HUES6 (cell line): ENCODE measurements around the gene MTCL1.

ENCODE experiments used
- H3K27ac ChIP-seq: 2 replicates; pipeline ENCODE4 v1.7.0; 2013; ENCODE audit warnings: low read depth, mild to moderate bottlenecking, low read length, inconsistent platforms
- H3K27me3 ChIP-seq: 2 replicates; pipeline ENCODE4 v1.6.1; 2013; ENCODE audit warnings: low read length; ENCODE audit not compliant: control insufficient read depth, insufficient read depth
- H3K36me3 ChIP-seq: 2 replicates; pipeline ENCODE4 v1.6.1; 2013; ENCODE audit warnings: low read length; ENCODE audit not compliant: control insufficient read depth, insufficient read depth
- H3K4me1 ChIP-seq: 2 replicates; pipeline ENCODE4 v1.6.1; 2013; ENCODE audit warnings: low read length; ENCODE audit not compliant: control insufficient read depth, insufficient read depth
- H3K4me3 ChIP-seq: 2 replicates; pipeline ENCODE4 v1.5.1; 2013; ENCODE audit warnings: low read depth, low read length
- H3K9ac ChIP-seq: one replicate; pipeline ENCODE4 v1.6.1; 2013; ENCODE audit warnings: mild to moderate bottlenecking, low read length
- H3K9me3 ChIP-seq: 2 replicates; pipeline ENCODE4 v1.6.1; 2013; ENCODE audit warnings: low read depth, low read length; ENCODE audit not compliant: control insufficient read depth, insufficient read depth

MTCL1 gene

DNA sequence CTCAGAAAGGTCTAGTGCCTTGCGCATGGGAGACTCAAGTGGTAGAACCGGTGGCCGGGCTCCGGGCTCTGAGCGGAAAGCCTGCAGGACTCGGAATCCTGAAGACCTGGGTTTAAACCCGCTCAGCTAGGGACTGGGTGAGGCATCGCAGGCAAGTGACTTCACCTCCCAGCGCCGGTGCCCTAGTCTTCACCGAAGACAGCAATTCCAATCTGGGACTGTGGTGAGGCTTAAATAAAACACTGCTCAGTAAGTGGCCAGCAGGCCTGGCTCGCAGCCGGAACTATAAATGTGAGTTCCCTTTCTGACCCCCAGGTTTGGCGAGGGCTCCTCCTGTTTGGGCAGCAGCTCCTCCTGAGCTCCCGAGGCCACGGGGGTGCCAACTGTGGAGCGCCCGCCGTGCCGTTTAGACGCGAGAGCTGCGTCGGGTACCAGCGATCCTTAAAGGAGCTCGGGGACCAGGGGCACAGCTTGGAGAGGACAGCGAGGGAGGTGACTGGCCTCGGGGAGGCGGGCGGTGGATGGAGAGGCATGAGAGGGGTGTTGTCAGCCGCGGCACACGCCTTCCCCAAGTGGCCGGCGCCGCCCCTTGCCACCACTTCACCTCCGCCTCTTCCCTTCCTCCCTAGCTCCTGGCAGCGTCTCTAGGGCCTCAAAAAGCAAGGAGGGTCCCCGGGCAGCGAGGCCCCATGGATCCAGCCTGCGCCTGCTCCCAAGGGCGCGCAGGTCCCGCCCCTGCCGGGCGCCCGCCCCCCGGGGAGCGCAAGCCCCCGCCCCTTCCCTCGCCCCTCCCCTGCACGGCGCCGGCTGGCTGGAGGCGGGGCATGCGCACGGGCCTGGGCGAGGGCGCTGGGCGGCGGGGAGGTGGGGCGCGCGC is 757 bp upstream of the MTCL1 start:
- Histone ChIP-seq H3K4me3 (peak overlapping the region; percentile 73), H3K4me1 (peaks cover 41% of the 10 kb centered on the region)

DNA sequence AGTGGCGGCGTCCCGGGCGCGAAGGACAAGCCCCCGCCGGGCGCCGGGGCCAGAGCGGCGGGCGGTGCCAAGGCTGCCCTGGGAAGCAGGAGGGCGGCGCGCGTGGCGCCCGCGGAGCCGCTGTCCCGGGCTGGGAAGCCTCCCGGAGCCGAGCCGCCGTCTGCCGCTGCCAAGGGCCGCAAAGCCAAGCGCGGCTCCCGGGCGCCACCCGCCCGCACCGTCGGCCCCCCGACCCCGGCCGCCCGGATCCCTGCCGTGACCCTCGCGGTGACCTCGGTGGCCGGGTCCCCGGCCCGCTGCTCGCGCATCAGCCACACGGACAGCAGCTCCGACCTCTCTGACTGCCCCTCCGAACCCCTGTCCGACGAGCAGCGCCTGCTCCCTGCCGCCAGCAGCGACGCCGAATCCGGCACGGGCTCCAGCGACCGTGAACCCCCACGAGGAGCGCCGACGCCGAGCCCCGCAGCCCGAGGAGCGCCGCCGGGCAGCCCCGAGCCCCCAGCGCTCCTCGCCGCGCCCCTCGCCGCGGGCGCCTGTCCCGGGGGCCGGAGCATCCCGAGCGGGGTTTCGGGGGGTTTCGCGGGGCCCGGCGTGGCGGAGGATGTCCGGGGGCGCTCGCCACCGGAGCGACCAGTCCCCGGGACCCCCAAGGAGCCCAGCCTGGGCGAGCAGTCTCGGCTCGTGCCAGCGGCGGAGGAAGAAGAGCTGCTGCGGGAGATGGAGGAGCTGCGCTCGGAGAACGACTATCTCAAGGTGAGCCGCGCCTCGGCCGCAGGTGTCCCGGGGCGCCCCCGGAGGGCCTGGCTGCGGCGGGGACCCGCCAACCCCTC is 820 bp downstream of the MTCL1 start:
- peak overlapping the region; percentile 87 for H3K4me3 ChIP-seq
- H3K9ac ChIP-seq, result peak overlapping the region; percentile 75
- H3K36me3 ChIP-seq, result 0 out of 2 replicates have a peak, but pooled peaks cover 4% of the 10 kb centered on the region
- H3K4me1 ChIP-seq, result peaks cover 41% of the 10 kb centered on the region
- H3K27me3 ChIP-seq, result peaks cover 24% of the 10 kb centered on the region
- H3K27ac ChIP-seq, result no peak overlapping the region
- no peaks in the 10 kb centered on the region for H3K9me3 ChIP-seq

More for the DNA sequence above, 757 bp upstream of the MTCL1 start:
- Histone ChIP-seq H3K27me3 (peaks cover 24% of the 10 kb centered on the region), H3K27ac (no peak overlapping the region), H3K9me3 (no peaks in the 10 kb centered on the region), H3K9ac (peak overlapping the region; percentile 49), H3K36me3 (0 out of 2 replicates have a peak, but pooled peaks cover 4% of the 10 kb centered on the region)

DNA sequence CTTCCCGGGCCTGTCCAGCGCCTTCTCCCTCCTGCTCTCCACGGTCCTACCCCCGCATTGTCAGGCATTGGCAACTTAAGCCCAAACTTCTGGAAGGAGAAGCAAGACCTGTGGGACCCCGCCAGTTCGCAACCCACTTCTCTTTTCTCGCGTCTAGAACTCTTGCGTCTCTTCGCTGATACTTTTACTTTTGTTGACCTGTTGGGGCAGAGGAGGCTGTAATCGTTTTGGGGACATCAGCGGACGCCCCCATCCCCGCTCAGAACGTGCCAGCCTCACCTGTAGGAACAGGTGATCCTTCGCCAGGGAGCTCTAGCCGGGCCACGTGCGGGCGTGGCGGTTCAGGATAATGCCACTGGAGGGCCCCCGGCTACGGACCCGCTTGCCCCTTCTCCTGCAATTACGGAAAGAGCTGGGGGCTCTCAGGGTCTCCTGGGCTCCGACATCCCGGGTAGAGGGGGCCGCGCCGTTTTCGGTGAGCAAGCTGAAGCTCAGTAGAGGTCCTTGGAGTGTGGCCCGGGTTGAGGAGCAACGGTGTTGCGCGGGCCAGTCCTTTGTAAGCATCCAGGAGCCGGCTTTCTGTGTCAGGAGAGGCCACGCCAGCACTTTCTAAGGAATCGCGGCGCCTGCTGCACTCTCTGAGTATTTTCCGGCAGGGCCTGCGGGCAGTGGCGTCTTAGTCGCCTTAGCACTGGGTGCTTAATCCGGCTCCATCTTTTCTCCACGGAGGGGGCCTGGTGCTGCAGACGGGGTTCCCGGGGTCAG is 1.6 kb downstream of the MTCL1 start:
- H3K27me3 ChIP-seq, result peaks cover 24% of the 10 kb centered on the region
- peak overlapping the region; percentile 87 for H3K4me3 ChIP-seq
- H3K27ac ChIP-seq, result no peak overlapping the region
- H3K9me3 ChIP-seq, result no peaks in the 10 kb centered on the region
- 0 out of 2 replicates have a peak, but pooled peaks cover 4% of the 10 kb centered on the region for H3K36me3 ChIP-seq
- H3K4me1 ChIP-seq, result peaks cover 36% of the 10 kb centered on the region
- peak overlapping the region; percentile 75 for H3K9ac ChIP-seq

DNA sequence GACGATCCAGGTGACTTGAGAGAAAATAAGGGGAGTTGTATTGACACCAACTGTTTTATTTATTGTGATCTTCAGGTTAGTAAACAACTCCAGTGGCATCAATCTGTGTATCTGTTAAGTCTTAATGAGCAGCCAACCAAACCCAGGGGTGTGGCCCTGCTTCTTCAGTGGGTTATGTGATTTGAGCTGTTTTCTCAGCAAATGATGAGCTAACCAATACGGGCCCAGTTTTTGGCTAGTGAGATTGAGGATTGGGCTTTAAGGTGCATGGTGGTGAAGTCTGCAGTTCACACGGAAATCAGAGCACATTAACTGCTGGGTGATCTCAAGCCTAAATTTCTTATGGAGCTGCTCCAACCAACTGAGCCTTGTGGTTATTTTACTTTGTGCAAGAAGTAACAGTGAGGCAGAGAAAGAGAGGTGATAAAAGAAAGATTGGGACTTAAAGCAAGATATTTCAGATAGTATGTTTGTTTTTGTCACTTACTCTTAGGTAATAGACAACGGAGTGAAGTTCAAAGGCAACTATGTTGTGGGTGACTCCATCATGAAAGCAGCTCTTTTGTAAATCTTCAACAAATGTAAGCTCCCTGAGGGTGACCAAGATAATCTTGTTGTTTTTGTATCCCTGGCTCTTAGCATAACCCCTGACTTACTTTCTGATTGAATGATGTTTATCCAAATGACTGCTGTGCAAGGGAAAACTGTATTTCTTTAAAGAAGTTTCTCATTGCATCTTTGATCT is 2.4 kb downstream of the MTCL1 start:
- Histone ChIP-seq H3K27ac (no peak overlapping the region), H3K27me3 (peaks cover 24% of the 10 kb centered on the region), H3K4me1 (peaks cover 41% of the 10 kb centered on the region), H3K36me3 (0 out of 2 replicates have a peak, but pooled peaks cover 4% of the 10 kb centered on the region), H3K9me3 (no peaks in the 10 kb centered on the region; the same call in 1 of the 2 replicates), H3K9ac (peak overlapping the region; percentile 75), H3K4me3 (peak overlapping the region; percentile 87)

DNA sequence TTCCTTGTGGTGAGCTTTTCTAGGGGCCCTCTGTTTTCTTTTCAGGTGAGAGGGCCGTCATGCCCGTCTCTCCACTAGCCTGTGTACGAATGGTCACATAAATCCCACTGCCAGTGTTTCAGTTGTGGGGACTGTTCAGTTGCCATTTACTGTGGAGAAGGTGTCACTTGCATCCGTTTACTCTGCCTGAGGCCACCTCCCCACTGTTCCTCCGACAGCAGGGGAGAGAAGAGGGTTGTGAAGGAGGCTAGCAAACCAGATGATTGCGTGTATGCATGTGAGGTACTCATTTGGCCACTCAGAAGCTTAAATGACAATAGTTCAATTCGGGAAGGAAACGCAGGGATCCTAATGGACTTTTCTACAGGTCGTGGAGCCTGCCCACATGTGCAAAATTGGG is 3.3 kb downstream of the MTCL1 start:
- Histone ChIP-seq H3K27ac (no peak overlapping the region), H3K4me1 (peaks cover 33% of the 10 kb centered on the region), H3K9me3 (no peaks in the 10 kb centered on the region; the same call in 1 of the 2 replicates), H3K9ac (no peak overlapping the region), H3K36me3 (0 out of 2 replicates have a peak, but pooled peaks cover 8% of the 10 kb centered on the region), H3K27me3 (peaks cover 17% of the 10 kb centered on the region), H3K4me3 (peak overlapping the region; percentile 87)

DNA sequence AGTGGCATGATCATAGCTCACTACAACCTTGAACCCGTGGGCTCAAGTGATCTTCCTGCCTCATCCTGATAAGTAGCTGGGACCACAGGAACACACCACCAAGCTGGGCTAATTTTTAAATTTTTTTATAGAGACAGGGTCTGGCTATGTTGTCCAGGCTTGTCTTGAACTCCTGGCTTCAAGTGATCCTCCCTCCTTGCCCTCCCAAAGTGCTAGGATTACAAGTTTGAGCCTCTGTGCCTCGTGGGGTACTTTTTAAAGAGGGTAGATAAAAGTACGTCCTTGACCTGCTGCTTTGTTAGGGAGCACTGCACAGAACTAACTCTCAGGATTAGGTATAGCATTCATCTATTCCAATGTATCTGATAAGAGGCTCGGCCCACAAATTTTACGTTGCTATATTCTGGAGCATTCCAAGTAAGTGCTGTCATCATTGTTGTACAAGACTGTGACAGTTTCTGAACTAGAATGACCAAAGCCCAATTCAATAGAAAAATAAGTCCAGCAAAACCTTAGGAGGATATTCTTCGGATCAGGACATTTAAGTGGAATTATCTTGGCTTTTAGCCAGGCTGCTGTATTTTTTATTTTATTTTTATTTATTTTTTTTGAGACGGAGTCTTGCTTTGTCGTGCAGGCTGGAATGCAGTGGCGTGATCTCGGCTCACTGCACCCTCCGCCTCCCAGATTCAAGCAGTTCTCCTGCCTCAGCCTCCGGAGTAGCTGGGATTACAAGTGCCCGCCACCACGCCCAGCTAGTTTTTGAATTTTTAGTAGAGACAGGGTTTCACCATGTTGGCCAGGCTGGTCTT is 4.1 kb downstream of the MTCL1 start:
- H3K4me3 ChIP-seq, result no peak overlapping the region
- H3K27me3 ChIP-seq, result peaks cover 12% of the 10 kb centered on the region
- H3K4me1 ChIP-seq, result peaks cover 25% of the 10 kb centered on the region
- H3K9me3 ChIP-seq, result no peaks in the 10 kb centered on the region; the same call in 1 of the 2 replicates
- H3K36me3 ChIP-seq, result 0 out of 2 replicates have a peak, but pooled peaks cover 12% of the 10 kb centered on the region
- no peak overlapping the region for H3K9ac ChIP-seq
- no peak overlapping the region for H3K27ac ChIP-seq

DNA sequence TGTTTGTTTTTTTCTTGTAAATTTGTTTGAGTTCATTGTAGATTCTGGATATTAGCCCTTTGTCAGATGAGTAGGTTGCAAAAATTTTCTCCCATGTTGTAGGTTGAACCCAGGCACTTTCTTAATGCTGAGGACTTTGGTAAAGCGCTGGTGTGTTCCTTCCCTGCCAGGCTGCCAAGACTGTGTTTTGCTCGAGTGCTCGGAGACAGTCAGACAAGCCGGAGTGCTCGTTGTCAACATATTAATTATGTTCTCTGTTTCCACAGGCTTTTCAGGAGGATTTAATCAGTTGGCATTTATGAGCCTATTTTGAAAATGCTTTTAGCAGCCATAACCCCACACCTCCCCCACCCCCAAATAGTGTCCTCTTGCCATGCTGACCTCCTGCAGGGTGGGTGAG is 6.4 kb downstream of the MTCL1 start:
- Histone ChIP-seq H3K9me3 (no peaks in the 10 kb centered on the region; the same call in 1 of the 2 replicates), H3K4me3 (no peak overlapping the region), H3K27ac (no peak overlapping the region), H3K36me3 (0 out of 2 replicates have a peak, but pooled peaks cover 15% of the 10 kb centered on the region), H3K9ac (no peak overlapping the region), H3K4me1 (peaks cover 35% of the 10 kb centered on the region), H3K27me3 (peaks cover 4% of the 10 kb centered on the region)

DNA sequence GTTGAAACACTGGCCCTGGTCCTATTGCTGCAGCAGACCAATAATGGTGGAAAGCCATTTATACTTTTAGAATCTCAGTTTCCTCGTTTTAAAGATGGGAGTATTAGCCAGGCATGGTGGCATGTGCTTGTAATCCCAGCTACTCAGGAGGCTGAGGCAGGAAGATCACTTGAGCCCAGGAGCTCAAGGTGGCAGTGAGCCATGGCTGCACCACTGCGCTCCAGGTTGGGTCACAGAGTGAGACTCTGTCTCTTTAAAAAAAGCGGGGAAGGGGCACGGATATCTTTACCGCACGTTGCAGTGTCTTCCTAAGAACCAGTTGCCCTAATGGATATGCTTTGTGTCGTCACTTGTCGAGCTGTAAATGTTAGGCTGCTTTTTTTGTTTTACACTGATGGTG is 8.3 kb downstream of the MTCL1 start:
- no peak overlapping the region for H3K9ac ChIP-seq
- H3K27ac ChIP-seq, result no peak overlapping the region
- no peak overlapping the region for H3K4me3 ChIP-seq
- no peaks in the 10 kb centered on the region for H3K27me3 ChIP-seq
- H3K4me1 ChIP-seq, result peaks cover 41% of the 10 kb centered on the region
- no peaks in the 10 kb centered on the region; the same call in 1 of the 2 replicates for H3K9me3 ChIP-seq
- peaks cover 18% of the 10 kb centered on the region for H3K36me3 ChIP-seq

DNA sequence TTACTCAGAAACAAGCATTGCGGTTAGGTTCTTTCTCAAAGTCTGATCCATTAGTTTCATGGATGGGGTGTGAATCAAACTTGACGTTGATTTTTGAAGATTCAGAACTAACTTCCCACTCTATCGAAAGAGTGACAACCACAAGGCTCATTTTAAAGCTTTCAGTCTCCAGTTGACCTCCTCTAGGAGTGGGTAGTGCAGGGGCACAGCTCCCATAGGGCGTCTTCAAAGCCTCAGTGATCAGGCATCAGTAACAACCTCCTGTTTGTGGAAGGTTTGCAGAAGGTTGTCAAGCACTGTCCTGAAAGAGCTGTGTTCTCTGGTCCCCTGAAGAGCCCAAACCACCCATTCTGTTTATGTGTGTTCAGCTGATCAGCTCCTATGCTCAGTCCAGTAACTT is 10.2 kb downstream of the MTCL1 start:
- H3K27me3 ChIP-seq, result no peaks in the 10 kb centered on the region
- H3K27ac ChIP-seq, result no peak overlapping the region
- peaks cover 45% of the 10 kb centered on the region for H3K4me1 ChIP-seq
- peaks cover 23% of the 10 kb centered on the region for H3K36me3 ChIP-seq
- H3K9ac ChIP-seq, result no peak overlapping the region
- no peak overlapping the region for H3K4me3 ChIP-seq
- H3K9me3 ChIP-seq, result no peaks in the 10 kb centered on the region; the same call in 1 of the 2 replicates
